Measurements from ENCODE around the gene GLOD4. TPM values are rescaled to one million over a fixed set of nuclear protein-coding genes. Genes with fewer than 3 reads are reported as not detected.
"Not testable (repeated sequence)": the region's sequence is repeated elsewhere in the genome, so short reads cannot be mapped to it uniquely, and the experiment has no call there.

The GLOD4 gene
- polyA plus RNA-seq, 3 donors: 41.8 to 50.7 (median 50.6) TPM

GRCh38 chr17:760371-760770, 21.7 kb downstream of the GLOD4 start:
- Mint-ChIP-seq H3K36me3 (peaks cover 62 to 76% of the 10 kb centered on the region in 2 donors), H3K9me3 (no peaks in the 10 kb centered on the region), H3K4me1 (no peaks in the 10 kb centered on the region), H3K27ac (peak overlapping the region in 3 of 7 donors; percentile 2 to 82 (median 50)), H3K27me3 (ENCODE audit: low read depth in 3 of 3) (no peaks in the 10 kb centered on the region), H3K4me3 (no peak overlapping the region)
- H3K9me3 ChIP-seq (replicated peaks in 1 of 2; ENCODE audit: control insufficient read depth in 1 of 2, insufficient read depth in 1 of 2, low read length in 2 of 2): no peaks in the 10 kb centered on the region
- no peaks in the 10 kb centered on the region for H3K27me3 ChIP-seq (ENCODE audit: control insufficient read depth in 2 of 2, insufficient read depth in 2 of 2, low read length in 2 of 2)
- intact Hi-C loops (cut with micrococcal nuclease): no loop called here
- no peak overlapping the region for H3K27ac ChIP-seq (ENCODE audit: low read depth in 1 of 2, low read length in 2 of 2)
- 93% methylated on average over 7 of the region's 9 CpGs for WGBS (ENCODE audit: insufficient coverage)
- H3K4me3 ChIP-seq (replicated peaks in 1 of 3; ENCODE audit: low read depth in 2 of 3, low read length in 3 of 3): no peak overlapping the region
- H3K79me2 ChIP-seq (ENCODE audit: insufficient read depth, low read length): no peaks in the 10 kb centered on the region
- DNase-seq: no peak
- no peak overlapping the region for H3K9ac ChIP-seq (ENCODE audit: insufficient read depth, low read length, poor library complexity, severe bottlenecking)
- H3K4me1 ChIP-seq (ENCODE audit: control insufficient read depth in 1 of 2, insufficient read depth in 2 of 2, low read length in 2 of 2): no peaks in the 10 kb centered on the region
- H3K4me2 ChIP-seq (replicated peaks; ENCODE audit: extremely low read depth, low read length, poor library complexity, severe bottlenecking): no peak overlapping the region
- H2AFZ ChIP-seq (ENCODE audit: insufficient read depth, low read depth, low read length, poor library complexity, severe bottlenecking): no peak overlapping the region
- no peak for TF ChIP-seq CTCF (IDR thresholded peaks at IDR 0.05)
- H4K20me1 ChIP-seq (ENCODE audit: insufficient read depth, low read length): no peaks in the 10 kb centered on the region
- peaks cover 58 to 77% of the 10 kb centered on the region in 2 donors for H3K36me3 ChIP-seq (replicated peaks in 1 of 2; ENCODE audit: control insufficient read depth in 1 of 2, insufficient read depth in 2 of 2, low read length in 2 of 2)

GRCh38 chr17:759964-760363, 22.1 kb downstream of the GLOD4 start:
- no peak overlapping the region for H3K4me2 ChIP-seq (replicated peaks; ENCODE audit: extremely low read depth, low read length, poor library complexity, severe bottlenecking)
- H3K9ac ChIP-seq (ENCODE audit: insufficient read depth, low read length, poor library complexity, severe bottlenecking): no peak overlapping the region
- Mint-ChIP-seq H3K27me3 (ENCODE audit: low read depth in 3 of 3) (no peaks in the 10 kb centered on the region), H3K27ac (peak overlapping the region in 2 of 7 donors; percentile 2 to 50), H3K9me3 (no peaks in the 10 kb centered on the region), H3K4me1 (no peaks in the 10 kb centered on the region), H3K4me3 (no peak overlapping the region), H3K36me3 (peaks cover 58 to 72% of the 10 kb centered on the region in 2 donors)
- DNase-seq: no peak
- no peaks in the 10 kb centered on the region for H4K20me1 ChIP-seq (ENCODE audit: insufficient read depth, low read length)
- H3K4me3 ChIP-seq (replicated peaks in 1 of 3; ENCODE audit: low read depth in 2 of 3, low read length in 3 of 3): no peak overlapping the region
- H3K27me3 ChIP-seq (ENCODE audit: control insufficient read depth in 2 of 2, insufficient read depth in 2 of 2, low read length in 2 of 2): no peaks in the 10 kb centered on the region
- H3K36me3 ChIP-seq (replicated peaks in 1 of 2; ENCODE audit: control insufficient read depth in 1 of 2, insufficient read depth in 2 of 2, low read length in 2 of 2): peaks cover 55 to 73% of the 10 kb centered on the region in 2 donors
- H3K27ac ChIP-seq (ENCODE audit: low read depth in 1 of 2, low read length in 2 of 2): no peak overlapping the region
- no peak for TF ChIP-seq CTCF (IDR thresholded peaks at IDR 0.05)
- H3K79me2 ChIP-seq (ENCODE audit: insufficient read depth, low read length): no peaks in the 10 kb centered on the region
- intact Hi-C loops (cut with micrococcal nuclease): no loop called here
- no peaks in the 10 kb centered on the region for H3K4me1 ChIP-seq (ENCODE audit: control insufficient read depth in 1 of 2, insufficient read depth in 2 of 2, low read length in 2 of 2)
- 100% methylated on average over 1 of the region's 5 CpGs for WGBS (ENCODE audit: insufficient coverage)
- H3K9me3 ChIP-seq (replicated peaks in 1 of 2; ENCODE audit: control insufficient read depth in 1 of 2, insufficient read depth in 1 of 2, low read length in 2 of 2): no peaks in the 10 kb centered on the region
- H2AFZ ChIP-seq (ENCODE audit: insufficient read depth, low read depth, low read length, poor library complexity, severe bottlenecking): no peak overlapping the region

- H3K27ac Mint-ChIP-seq; H3K9me3 ChIP-seq (replicated peaks in 1 of 2; ENCODE audit: control insufficient read depth in 1 of 2, insufficient read depth in 1 of 2, low read length in 2 of 2); H3K4me3 Mint-ChIP-seq; DNase-seq; H3K27me3 ChIP-seq (ENCODE audit: control insufficient read depth in 2 of 2, insufficient read depth in 2 of 2, low read length in 2 of 2); H3K4me3 ChIP-seq (replicated peaks in 1 of 3; ENCODE audit: low read depth in 2 of 3, low read length in 3 of 3); H3K27ac ChIP-seq (ENCODE audit: low read depth in 1 of 2, low read length in 2 of 2); H3K9ac ChIP-seq (ENCODE audit: insufficient read depth, low read length, poor library complexity, severe bottlenecking); H3K79me2 ChIP-seq (ENCODE audit: insufficient read depth, low read length); H2AFZ ChIP-seq (ENCODE audit: insufficient read depth, low read depth, low read length, poor library complexity, severe bottlenecking); intact Hi-C loops (cut with micrococcal nuclease); H3K27me3 Mint-ChIP-seq (ENCODE audit: low read depth in 3 of 3); H3K9me3 Mint-ChIP-seq; H3K4me2 ChIP-seq (replicated peaks; ENCODE audit: extremely low read depth, low read length, poor library complexity, severe bottlenecking); H4K20me1 ChIP-seq (ENCODE audit: insufficient read depth, low read length): not testable (repeated sequence)
- 96% methylated on average over 6 of the region's 15 CpGs for WGBS (ENCODE audit: insufficient coverage)
- peaks cover 33 to 40% of the 10 kb centered on the region in 2 donors for H3K36me3 Mint-ChIP-seq
- Histone ChIP-seq H3K4me1 (ENCODE audit: control insufficient read depth in 1 of 2, insufficient read depth in 2 of 2, low read length in 2 of 2) (peaks cover 11 to 19% of the 10 kb centered on the region in 2 donors), H3K36me3 (replicated peaks in 1 of 2; ENCODE audit: control insufficient read depth in 1 of 2, insufficient read depth in 2 of 2, low read length in 2 of 2) (peaks cover 35 to 42% of the 10 kb centered on the region in 2 donors)
- H3K4me1 Mint-ChIP-seq: peaks cover 11% of the 10 kb centered on the region
Observed at GRCh38 chr17:756010-756567, 26.0 kb downstream of the GLOD4 start.
